HUES6 (cell line): ENCODE data around the gene UTP25.
A peak's percentile ranks its signal among the peaks of the same experiment; 100 is the strongest.

Experiments
- H3K27ac ChIP-seq: 2 replicates; pipeline ENCODE4 v1.7.0; 2013; ENCODE audit warnings: low read depth, mild to moderate bottlenecking, low read length, inconsistent platforms
- H3K27me3 ChIP-seq: 2 replicates; pipeline ENCODE4 v1.6.1; 2013; ENCODE audit warnings: low read length; ENCODE audit not compliant: control insufficient read depth, insufficient read depth
- H3K36me3 ChIP-seq: 2 replicates; pipeline ENCODE4 v1.6.1; 2013; ENCODE audit warnings: low read length; ENCODE audit not compliant: control insufficient read depth, insufficient read depth
- H3K4me1 ChIP-seq: 2 replicates; pipeline ENCODE4 v1.6.1; 2013; ENCODE audit warnings: low read length; ENCODE audit not compliant: control insufficient read depth, insufficient read depth
- H3K4me3 ChIP-seq: 2 replicates; pipeline ENCODE4 v1.5.1; 2013; ENCODE audit warnings: low read depth, low read length
- H3K9ac ChIP-seq: one replicate; pipeline ENCODE4 v1.6.1; 2013; ENCODE audit warnings: mild to moderate bottlenecking, low read length
- H3K9me3 ChIP-seq: 2 replicates; pipeline ENCODE4 v1.6.1; 2013; ENCODE audit warnings: low read depth, low read length; ENCODE audit not compliant: control insufficient read depth, insufficient read depth

UTP25 gene

GRCh38 chr1:209860293-209860881 lies 32.6 kb downstream of the UTP25 start:
- H3K9me3 ChIP-seq, result no peaks in the 10 kb centered on the region; the same call in 1 of the 2 replicates
- no peaks in the 10 kb centered on the region for H3K36me3 ChIP-seq

GRCh38 chr1:209861242-209861641 lies 33.5 kb downstream of the UTP25 start:
- Histone ChIP-seq H3K4me1 (peaks cover 24% of the 10 kb centered on the region), H3K9ac (peak overlapping the region; percentile 4), H3K36me3 (no peaks in the 10 kb centered on the region), H3K27ac (no peak overlapping the region), H3K9me3 (peaks cover 2% of the 10 kb centered on the region; the same call in 1 of the 2 replicates), H3K4me3 (no peak overlapping the region), H3K27me3 (no peaks in the 10 kb centered on the region; the same call in 1 of the 2 replicates)

More at GRCh38 chr1:209860293-209860881, 32.6 kb downstream of the UTP25 start:
- H3K27ac ChIP-seq, result no peak overlapping the region
- H3K9ac ChIP-seq, result no peak overlapping the region
- H3K4me1 ChIP-seq, result peaks cover 24% of the 10 kb centered on the region
- H3K4me3 ChIP-seq, result no peak overlapping the region
- no peaks in the 10 kb centered on the region; the same call in 1 of the 2 replicates for H3K27me3 ChIP-seq

GRCh38 chr1:209862391-209863356 lies 34.9 kb downstream of the UTP25 start:
- Histone ChIP-seq H3K9ac (no peak overlapping the region), H3K27me3 (no peaks in the 10 kb centered on the region; the same call in 1 of the 2 replicates), H3K9me3 (peaks cover 12% of the 10 kb centered on the region; the same call in 1 of the 2 replicates), H3K27ac (no peak overlapping the region), H3K4me3 (peak overlapping the region; percentile 30), H3K4me1 (peaks cover 24% of the 10 kb centered on the region), H3K36me3 (no peaks in the 10 kb centered on the region)

- Histone ChIP-seq H3K36me3 (no peaks in the 10 kb centered on the region), H3K9me3 (peaks cover 15% of the 10 kb centered on the region; the same call in 1 of the 2 replicates), H3K4me3 (no peak overlapping the region), H3K4me1 (peaks cover 24% of the 10 kb centered on the region), H3K27ac (no peak overlapping the region), H3K9ac (no peak overlapping the region), H3K27me3 (no peaks in the 10 kb centered on the region; the same call in 1 of the 2 replicates)
Observed at GRCh38 chr1:209863766-209864485, 36.2 kb downstream of the UTP25 start.

GRCh38 chr1:209866201-209866600 lies 38.4 kb downstream of the UTP25 start:
- H3K27me3 ChIP-seq, result no peaks in the 10 kb centered on the region; the same call in 1 of the 2 replicates
- H3K36me3 ChIP-seq, result no peaks in the 10 kb centered on the region
- no peak overlapping the region for H3K27ac ChIP-seq
- no peak overlapping the region for H3K4me3 ChIP-seq
- H3K9ac ChIP-seq, result no peak overlapping the region
- peaks cover 15% of the 10 kb centered on the region; the same call in 1 of the 2 replicates for H3K9me3 ChIP-seq
- H3K4me1 ChIP-seq, result peaks cover 24% of the 10 kb centered on the region

- H3K4me3 ChIP-seq, result no peak overlapping the region
- no peak overlapping the region for H3K27ac ChIP-seq
- H3K9ac ChIP-seq, result no peak overlapping the region
- H3K9me3 ChIP-seq, result peaks cover 15% of the 10 kb centered on the region; the same call in 1 of the 2 replicates
- H3K36me3 ChIP-seq, result no peaks in the 10 kb centered on the region
- H3K27me3 ChIP-seq, result no peaks in the 10 kb centered on the region
- no peaks in the 10 kb centered on the region for H3K4me1 ChIP-seq
Observed at GRCh38 chr1:209869291-209870149, 41.7 kb downstream of the UTP25 start.

- no peak overlapping the region for H3K27ac ChIP-seq
- H3K4me3 ChIP-seq, result no peak overlapping the region
- no peaks in the 10 kb centered on the region for H3K4me1 ChIP-seq
- peaks cover 15% of the 10 kb centered on the region; the same call in 1 of the 2 replicates for H3K9me3 ChIP-seq
- H3K36me3 ChIP-seq, result no peaks in the 10 kb centered on the region
- no peaks in the 10 kb centered on the region for H3K27me3 ChIP-seq
- H3K9ac ChIP-seq, result no peak overlapping the region
Observed at GRCh38 chr1:209870151-209870831, 42.5 kb downstream of the UTP25 start.

GRCh38 chr1:209871006-209871405 lies 43.2 kb downstream of the UTP25 start:
- no peak overlapping the region for H3K27ac ChIP-seq
- H3K4me1 ChIP-seq, result no peaks in the 10 kb centered on the region
- no peak overlapping the region for H3K9ac ChIP-seq
- no peaks in the 10 kb centered on the region for H3K36me3 ChIP-seq
- H3K4me3 ChIP-seq, result no peak overlapping the region
- no peaks in the 10 kb centered on the region for H3K27me3 ChIP-seq
- peaks cover 15% of the 10 kb centered on the region; the same call in 1 of the 2 replicates for H3K9me3 ChIP-seq

- no peaks in the 10 kb centered on the region for H3K27me3 ChIP-seq
- no peak overlapping the region for H3K4me3 ChIP-seq
- H3K9me3 ChIP-seq, result peaks cover 12% of the 10 kb centered on the region; the same call in 1 of the 2 replicates
- H3K36me3 ChIP-seq, result no peaks in the 10 kb centered on the region
- H3K9ac ChIP-seq, result no peak overlapping the region
- no peak overlapping the region for H3K27ac ChIP-seq
- no peaks in the 10 kb centered on the region for H3K4me1 ChIP-seq
Observed at GRCh38 chr1:209871430-209871829, 43.7 kb downstream of the UTP25 start.
